Inflammatory macrophage (primary cell): ENCODE measurements around the gene ORC5.
"Not testable (repeated sequence)": the region's sequence is repeated elsewhere in the genome, so short reads cannot be mapped to it uniquely, and the experiment has no call there.

Experiments
- DNase-seq, 2 donors: peaks; one replicate each; pipeline ENCODE4 v3.0.0-alpha.2; 2020 to 2022

Gene ORC5

GRCh38 chr7:104185346-104185745 lies 22.5 kb downstream of the ORC5 start:
- DNase-seq = no peak

- DNase-seq = no peak
Observed at GRCh38 chr7:104179178-104179577, 28.6 kb downstream of the ORC5 start.

DNA sequence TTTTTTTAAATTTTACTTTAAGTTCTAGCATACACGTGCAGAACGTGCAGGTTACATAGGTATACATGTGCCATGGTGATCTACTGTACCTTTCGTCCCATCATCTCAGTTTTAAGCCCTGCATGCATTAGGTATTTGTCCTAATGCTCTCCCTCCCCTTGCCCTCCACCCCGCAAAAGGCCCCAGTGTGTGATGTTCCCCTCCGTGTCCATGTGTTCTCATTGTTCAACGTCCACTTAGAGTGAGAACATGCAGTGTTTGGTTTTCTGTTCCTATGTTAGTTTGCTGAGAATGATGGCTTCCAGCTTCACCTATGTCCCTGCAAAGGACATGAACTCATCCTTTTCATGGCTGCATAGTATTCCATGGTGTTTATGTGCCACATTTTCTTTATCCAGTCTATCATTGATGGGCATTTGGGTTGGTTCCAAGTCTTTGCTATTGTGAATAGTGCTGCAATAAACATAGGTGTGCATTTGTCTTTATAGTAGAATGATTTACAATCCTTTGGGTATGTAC lies 30.2 kb downstream of the ORC5 start:
- DNase-seq = not testable (repeated sequence)

DNA sequence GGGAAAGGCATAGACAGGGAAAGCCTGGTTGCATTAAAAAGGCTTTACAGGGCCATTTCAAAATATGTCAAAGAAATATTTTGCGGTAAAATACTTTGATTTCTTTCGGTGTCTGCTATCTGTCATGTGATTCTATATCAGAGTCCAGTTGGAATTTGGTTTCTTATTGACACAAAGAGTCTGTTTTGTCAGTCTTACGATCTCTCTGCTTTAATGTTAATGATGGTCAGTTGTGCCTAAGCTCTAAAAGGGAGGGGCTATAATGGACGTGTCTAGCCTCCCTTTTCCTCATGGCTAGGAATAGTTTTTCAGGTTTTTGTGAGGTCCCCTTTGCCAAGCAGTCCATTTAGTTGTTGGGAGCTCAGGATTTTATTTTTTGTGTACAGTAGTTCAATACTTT lies 31.5 kb downstream of the ORC5 start:
- DNase-seq = no peak

DNA sequence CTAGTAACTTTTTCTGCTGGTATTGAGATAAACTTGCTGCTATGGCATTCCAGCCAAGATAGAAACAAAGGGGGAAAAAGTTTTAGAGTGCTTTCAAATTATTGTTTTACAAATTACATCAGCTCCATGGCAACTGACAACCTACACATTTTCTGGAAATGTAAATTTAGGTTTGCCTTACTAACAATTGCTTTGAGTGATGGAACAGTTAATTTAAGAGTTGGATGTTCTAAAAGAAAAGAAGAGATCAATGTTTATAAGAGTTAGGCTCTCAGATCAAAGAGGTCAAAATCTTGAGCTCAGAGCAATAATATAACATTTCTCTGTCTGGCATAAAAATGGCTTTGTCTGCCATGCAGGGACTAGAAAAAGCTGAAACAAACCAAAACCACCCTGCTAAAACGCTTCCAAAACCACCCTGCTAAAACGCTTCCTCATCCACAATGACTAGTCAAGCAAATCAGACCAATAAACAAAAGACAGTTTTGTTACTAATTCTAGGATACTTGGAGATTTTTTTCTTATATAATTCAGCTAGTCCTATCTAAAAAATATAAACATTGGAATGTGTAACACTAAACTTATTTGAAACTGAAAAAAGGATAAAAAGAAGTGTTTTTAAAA lies 32.3 kb downstream of the ORC5 start:
- no peak for DNase-seq

DNA sequence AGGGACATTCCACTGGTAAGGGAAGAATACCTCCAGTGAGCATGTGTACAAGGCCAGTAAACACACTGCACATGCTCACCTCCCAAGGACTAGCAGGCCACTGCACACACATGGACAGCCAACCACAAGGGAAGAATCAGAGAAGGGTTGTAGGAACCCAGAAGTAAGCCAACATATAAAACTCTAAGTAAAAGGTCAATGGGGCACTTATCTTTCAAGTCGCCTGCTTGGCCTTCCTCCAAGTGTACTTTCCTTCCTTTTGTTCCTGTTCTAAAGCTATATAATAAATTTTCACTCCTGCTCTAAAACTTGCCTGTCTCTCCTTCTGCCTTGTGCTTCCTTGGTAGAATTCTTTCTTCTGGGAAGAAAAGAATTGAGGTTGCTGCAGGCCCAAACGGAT lies 33.0 kb downstream of the ORC5 start:
- no peak for DNase-seq

DNA sequence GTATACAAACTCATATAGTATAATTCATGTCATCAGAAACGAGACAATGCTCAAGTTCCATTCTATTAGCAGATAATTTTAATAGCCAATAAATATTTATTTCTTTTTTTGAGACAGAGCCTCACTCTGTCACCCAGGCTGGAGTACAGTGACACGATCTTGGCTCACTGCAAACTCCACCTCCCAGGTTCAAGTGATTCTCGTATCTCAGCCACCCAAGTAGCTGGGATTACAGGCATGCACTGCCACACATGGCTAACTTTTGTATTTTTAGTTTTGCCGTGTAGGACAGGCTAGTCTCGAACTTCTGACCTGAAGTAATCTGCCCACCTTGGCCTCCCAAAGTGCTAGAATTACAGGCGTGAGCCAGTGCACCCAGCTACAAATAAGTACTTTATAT lies 45.7 kb downstream of the ORC5 start:
- no peak for DNase-seq

DNA sequence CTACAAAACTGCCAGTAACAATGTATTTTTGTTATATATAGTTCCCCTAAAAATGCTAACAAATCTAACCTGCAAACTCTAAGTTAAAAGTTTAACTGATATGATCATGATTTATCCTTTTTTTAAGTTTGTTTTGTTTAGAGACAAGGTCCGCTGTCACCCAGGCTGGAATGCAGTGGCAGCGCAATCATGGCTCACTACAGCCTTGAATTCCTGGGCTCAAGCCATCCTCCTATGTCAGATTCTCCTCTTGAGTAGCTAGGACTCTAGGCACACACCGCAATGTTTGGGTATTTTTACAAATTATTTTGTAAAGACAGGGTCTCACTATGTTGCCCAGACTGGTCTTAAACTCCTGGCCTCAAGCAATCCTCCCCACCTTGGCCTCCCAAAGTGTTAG lies 46.6 kb downstream of the ORC5 start:
- no peak for DNase-seq

DNA sequence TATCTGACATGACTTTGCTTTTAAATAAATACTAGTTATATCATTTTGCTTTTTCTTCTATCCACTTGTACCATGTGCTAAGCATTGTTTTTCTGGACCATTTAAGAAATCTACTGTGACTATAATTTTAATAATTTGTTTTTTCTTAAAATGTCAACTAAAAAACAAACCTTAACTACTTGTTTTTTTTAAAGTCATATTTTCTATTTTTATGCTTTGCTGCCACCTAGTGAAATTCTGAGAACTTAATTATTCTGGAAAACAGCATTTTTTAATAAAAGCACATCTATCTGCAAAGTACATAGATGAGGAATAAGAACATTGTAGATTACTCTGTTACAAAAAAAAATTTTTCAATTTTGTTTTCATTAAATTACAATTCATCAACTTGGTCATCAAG lies 47.4 kb downstream of the ORC5 start:
- DNase-seq = no peak

DNA sequence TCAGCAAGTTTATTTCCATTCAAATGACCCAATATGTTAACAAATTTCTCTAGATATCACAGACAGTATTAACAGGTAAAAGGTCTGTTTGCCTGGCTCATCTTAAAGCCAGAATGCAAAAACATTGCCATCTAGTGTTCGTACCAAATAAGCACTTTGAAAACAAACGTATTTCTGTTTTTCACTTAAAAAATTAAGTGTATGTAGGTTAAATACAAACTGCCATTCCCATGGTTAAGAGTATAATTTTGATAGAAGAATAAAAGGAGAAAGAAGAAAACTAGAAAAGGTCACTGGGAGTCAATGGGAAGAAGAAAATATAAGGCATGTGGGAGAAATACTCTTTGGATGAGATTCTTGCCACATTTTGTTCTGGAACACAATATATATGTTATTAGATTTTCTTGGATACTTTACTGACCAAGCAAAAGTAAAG lies 51.0 kb downstream of the ORC5 start:
- DNase-seq = peak in 1 of 2 donors; percentile 14

- DNase-seq = no peak
Observed at GRCh38 chr7:104153287-104153686, 54.5 kb downstream of the ORC5 start.

- no peak for DNase-seq
Observed at GRCh38 chr7:104152468-104152867, 55.3 kb downstream of the ORC5 start.

DNA sequence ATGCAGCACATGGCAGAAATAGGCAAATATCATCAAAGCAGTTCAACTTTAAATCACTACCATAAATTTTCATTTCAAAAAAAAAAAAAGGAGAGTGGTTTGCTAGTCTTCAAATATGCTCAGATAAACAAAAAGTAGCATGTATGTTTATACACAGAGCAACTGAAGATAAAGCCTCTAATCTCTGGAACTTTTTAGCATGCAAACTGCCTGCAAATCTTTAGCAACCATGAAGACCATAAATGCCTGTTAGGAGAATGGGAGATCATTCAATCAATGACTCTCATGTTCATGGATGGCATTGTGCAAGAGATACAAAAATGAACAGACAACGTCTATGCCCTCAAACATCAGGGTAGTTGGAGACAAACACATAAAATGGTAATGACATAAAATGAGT lies 57.3 kb downstream of the ORC5 start:
- no peak for DNase-seq

DNA sequence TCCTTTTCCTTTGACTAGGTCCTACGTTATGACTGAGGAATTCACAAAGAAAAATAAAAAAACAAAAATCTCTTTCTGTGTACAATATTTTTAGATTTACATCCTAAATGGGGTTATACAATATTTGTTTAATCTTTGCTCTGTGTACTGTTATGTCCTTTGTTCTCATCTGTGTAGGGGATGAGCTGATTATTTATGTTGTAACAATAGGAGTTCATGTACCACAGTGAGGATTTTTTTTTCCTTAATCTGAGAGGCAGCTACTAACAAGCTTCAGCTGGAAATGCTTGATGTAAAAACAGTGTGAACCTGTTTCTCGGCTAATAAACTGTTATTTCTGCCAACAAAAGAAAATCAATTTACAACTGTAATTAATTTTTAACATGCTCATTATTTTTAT lies 58.0 kb downstream of the ORC5 start:
- DNase-seq = no peak

DNA sequence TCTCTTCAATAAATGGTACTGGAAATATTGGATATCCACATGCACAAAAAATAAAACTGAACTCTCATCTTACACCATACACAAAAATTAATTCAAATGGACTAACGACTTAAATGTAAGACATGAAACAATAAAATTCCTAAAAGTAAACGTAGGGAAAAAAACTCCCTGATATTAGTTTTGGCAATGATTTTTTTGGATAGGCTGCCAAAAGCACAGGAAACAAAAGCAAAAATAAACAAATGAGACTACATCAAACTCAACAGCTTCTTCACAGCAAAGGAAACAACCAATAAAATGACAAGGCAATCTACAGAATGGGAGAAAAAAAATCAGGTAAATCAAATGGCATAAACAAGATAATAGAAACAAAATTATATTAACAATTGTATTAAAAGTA lies 65.7 kb downstream of the ORC5 start:
- no peak for DNase-seq

- no peak for DNase-seq
Observed at GRCh38 chr7:104137971-104138370, 69.8 kb downstream of the ORC5 start.

GRCh38 chr7:104137511-104137910 lies 70.3 kb downstream of the ORC5 start:
- DNase-seq = no peak

DNA sequence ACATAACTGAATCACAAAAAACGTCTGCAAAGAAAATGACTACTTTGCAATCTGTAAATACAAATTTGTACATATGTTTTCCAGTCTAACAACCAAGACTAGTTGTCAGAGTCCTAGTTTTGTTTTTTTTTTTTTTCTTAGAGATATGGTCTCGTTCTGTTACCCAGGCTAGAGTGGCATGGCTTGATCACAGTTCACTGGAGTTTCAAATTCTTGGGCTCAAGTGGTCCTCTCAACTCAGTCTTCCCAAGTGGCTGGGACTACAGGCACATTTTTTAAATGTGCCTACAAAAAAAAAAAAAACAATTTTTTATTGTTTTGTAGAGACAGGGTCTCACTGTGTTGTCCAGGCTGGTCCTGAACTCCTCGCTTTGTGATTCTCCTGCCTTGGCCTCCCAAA lies 70.8 kb downstream of the ORC5 start:
- no peak for DNase-seq

- no peak for DNase-seq
Observed at GRCh38 chr7:104136561-104136960, 71.3 kb downstream of the ORC5 start.

DNA sequence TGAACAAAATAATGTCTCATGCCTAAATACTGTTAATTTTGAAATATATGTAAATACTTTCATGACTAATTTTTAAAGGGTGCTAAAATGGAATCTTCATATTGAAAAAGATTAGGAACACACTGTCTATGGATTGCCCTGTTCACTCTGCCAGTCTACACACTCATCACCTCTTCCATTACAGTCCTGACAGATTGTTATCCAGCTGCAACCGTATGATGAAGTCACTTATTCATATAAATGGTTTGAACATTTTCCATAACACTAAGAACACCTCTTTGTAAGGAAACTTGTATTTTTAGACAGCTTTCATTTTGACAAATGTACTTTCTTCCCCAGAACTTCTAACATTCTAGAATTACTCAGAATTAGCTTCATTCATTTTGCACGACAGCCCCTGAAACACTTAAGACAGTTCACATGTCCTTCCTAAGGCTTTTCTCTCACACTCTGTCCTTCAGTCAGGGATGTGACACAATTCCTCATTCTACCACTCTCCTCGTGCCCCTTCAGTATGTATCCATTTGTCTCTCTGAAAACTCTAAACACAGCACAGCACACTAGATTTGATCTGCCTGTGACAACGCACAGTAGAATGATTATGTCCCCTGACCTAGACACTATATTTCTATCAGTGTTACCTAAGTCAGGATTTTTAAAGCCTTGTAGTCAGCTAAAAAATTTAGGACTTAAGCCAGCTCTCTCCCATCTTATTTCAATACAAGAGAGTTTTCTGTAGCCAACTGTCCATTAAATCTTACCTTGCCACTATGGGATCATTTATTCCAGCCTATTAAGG lies 71.9 kb downstream of the ORC5 start:
- DNase-seq = no peak

- no peak for DNase-seq
Observed at GRCh38 chr7:104133238-104133637, 74.6 kb downstream of the ORC5 start.

GRCh38 chr7:104130726-104131125 lies 77.1 kb downstream of the ORC5 start:
- no peak for DNase-seq

- DNase-seq = no peak
Observed at GRCh38 chr7:104127204-104127603, 80.6 kb downstream of the ORC5 start.

- DNase-seq = no peak
Observed at GRCh38 chr7:104126411-104126841, 81.4 kb downstream of the ORC5 start.
